Prostate gland (tissue), 2 donors: Measurements from ENCODE around the gene TP53INP2. TPM values are rescaled to one million over a fixed set of nuclear protein-coding genes. Genes with fewer than 3 reads are reported as not detected.

Source experiments
- DNase-seq: peaks from one replicate; pipeline ENCODE4 v3.0.0-alpha.2; 2019; ENCODE audit warnings: low spot score
- H3K27ac ChIP-seq, 2 donors: fragments of 200-600 bp; sonication (generic); 2 replicates each; pipeline ENCODE4 v1.5.1; 2017 to 2019
- H3K27me3 ChIP-seq: fragments of 200-600 bp; sonication (generic); replicated peaks from 2 replicates; pipeline ENCODE4 v1.5.1; 2019; ENCODE audit not compliant: insufficient read depth
- H3K36me3 ChIP-seq, 2 donors: fragments of 200-600 bp; sonication (generic); 1 replicate in 1 of 2; 2 replicates in 1 of 2; pipeline versions ENCODE4 v1.5.1 to v1.8.1; 2017 to 2019
- H3K4me1 ChIP-seq: fragments of 200-600 bp; sonication (generic); replicated peaks from 2 replicates; pipeline ENCODE4 v1.5.1; 2019
- H3K4me3 ChIP-seq, 2 donors: fragments of 200-600 bp; sonication (generic); 2 replicates each; pipeline ENCODE4 v1.5.1; 2017 to 2019
- H3K9me3 ChIP-seq: fragments of 200-600 bp; sonication (generic); 2 replicates; pipeline ENCODE4 v1.5.1; 2017
- POLR2AphosphoS5 ChIP-seq: sonication (generic); formaldehyde crosslinking; IDR thresholded peaks from one replicate; pipeline ENCODE4 v1.6.1; 2017; ENCODE audit warnings: antibody characterized with exemption
- whole genome bisulfite sequencing: methylation state at CpG from one replicate; pipeline ENCODE4 v1.1.5; 2018; 5-methylcytosine and 5-hydroxymethylcytosine counted together
- intact Hi-C: fragments of 100-400 bp; cut with DNase I; formaldehyde crosslinking; loops from one replicate; pipeline ENCODE4 v1.14.2; 2022
- small RNA-seq, 2 donors: library from RNA; depleted of rRNA; stranded (forward); fragments of <200 nt; gene quantifications; one replicate each; pipeline ENCODE3, GENCODE V24; 2016
- total RNA-seq, 2 donors: library from RNA; depleted of rRNA; stranded (reverse); fragments of >200 nt; gene quantifications; one replicate each; pipeline ENCODE4 v1.1.0, GENCODE V29; 2016
- TF ChIP-seq, protein P1 (sequence below), 4 experiments: fragments of 200-600 bp in 2 of 4; fragments of 450-650 bp in 2 of 4; sonication (generic) in 2 of 4; IDR thresholded peaks; 1 replicate in 3 of 4; 2 replicates in 1 of 4; pipeline ENCODE4 v1.5.1; 2016 to 2019; ENCODE audit warnings: antibody characterized with exemption in 4 of 4, mild to moderate bottlenecking in 2 of 4, moderate library complexity in 2 of 4

Gene TP53INP2
- total RNA-seq, 2 donors from 2014 or later, result 26.0 to 39.4 TPM

- intact Hi-C loops, result no loop called here
- no peak for DNase-seq
- TF ChIP-seq, protein P1, sequence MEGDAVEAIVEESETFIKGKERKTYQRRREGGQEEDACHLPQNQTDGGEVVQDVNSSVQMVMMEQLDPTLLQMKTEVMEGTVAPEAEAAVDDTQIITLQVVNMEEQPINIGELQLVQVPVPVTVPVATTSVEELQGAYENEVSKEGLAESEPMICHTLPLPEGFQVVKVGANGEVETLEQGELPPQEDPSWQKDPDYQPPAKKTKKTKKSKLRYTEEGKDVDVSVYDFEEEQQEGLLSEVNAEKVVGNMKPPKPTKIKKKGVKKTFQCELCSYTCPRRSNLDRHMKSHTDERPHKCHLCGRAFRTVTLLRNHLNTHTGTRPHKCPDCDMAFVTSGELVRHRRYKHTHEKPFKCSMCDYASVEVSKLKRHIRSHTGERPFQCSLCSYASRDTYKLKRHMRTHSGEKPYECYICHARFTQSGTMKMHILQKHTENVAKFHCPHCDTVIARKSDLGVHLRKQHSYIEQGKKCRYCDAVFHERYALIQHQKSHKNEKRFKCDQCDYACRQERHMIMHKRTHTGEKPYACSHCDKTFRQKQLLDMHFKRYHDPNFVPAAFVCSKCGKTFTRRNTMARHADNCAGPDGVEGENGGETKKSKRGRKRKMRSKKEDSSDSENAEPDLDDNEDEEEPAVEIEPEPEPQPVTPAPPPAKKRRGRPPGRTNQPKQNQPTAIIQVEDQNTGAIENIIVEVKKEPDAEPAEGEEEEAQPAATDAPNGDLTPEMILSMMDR (IDR thresholded peaks at IDR 0.05), result no peak
- no peak for TF ChIP-seq POLR2AphosphoS5
These were observed 57.9 kb downstream of the TP53INP2 start for GRCh38 chr20:34762031-34762555.

More at GRCh38 chr20:34762031-34762555, 57.9 kb downstream of the TP53INP2 start:
- no peak overlapping the region for H3K27ac ChIP-seq
- H3K9me3 ChIP-seq, result no peaks in the 10 kb centered on the region
- H3K4me1 ChIP-seq, result no peaks in the 10 kb centered on the region
- H3K4me3 ChIP-seq, result no peak overlapping the region
- WGBS, result 55% methylated on average over 1 of the region's 1 CpG
- H3K36me3 ChIP-seq, result peaks cover 0 to 10% of the 10 kb centered on the region in 2 donors
- no peaks in the 10 kb centered on the region for H3K27me3 ChIP-seq

Small RNA genes lying within 50 kb of the gene (small RNA-seq; reads per million reads assigned to genes)
- gene AL118520.1, result 0 reads per million in 2 donors

Other genes starting within 250 kb of the TP53INP2 start
- gene DYNLRB1, start 187.9 kb upstream of the TP53INP2 start, total RNA-seq, result 100 to 1,000 TPM; 132 to 247 TPM
- gene MAP1LC3A, start 145.6 kb upstream of the TP53INP2 start, total RNA-seq, result 100 to 1,000 TPM in 1 of 2 donors, 10 to 100 TPM in 1; 74.3 to 128 TPM
- 10 to 100 TPM; 18.2 to 26.4 TPM for gene PIGU, start 27.3 kb upstream of the TP53INP2 start, total RNA-seq
- gene NCOA6, start 121.3 kb downstream of the TP53INP2 start, total RNA-seq, result 10 to 100 TPM; 19.6 to 43.7 TPM
- gene GGT7, start 168.5 kb downstream of the TP53INP2 start, total RNA-seq, result 10 to 100 TPM; 22.0 to 28.3 TPM
- gene ACSS2, start 172.3 kb downstream of the TP53INP2 start, total RNA-seq, result 10 to 100 TPM; 37.4 to 44.2 TPM